ENCODE data around the gene SAA1. TPM values are rescaled to one million over a fixed set of nuclear protein-coding genes. Genes with fewer than 3 reads are reported as not detected.

The SAA1 gene
- polyA plus RNA-seq, 2 donors: 10.8 to 15.7 TPM

GRCh38 chr11:18317551-18317950 is 51.5 kb downstream of the SAA1 start:
- 87 to 96% methylated on average over 4 of the region's 4 CpGs for WGBS, 2 donors
- no peaks in the 10 kb centered on the region for H3K4me1 ChIP-seq (ENCODE audit: control insufficient read depth in 2 of 2, insufficient read depth in 2 of 2, low read length in 1 of 2)

More at GRCh38 chr11:18317551-18317950, 51.5 kb downstream of the SAA1 start:
- Histone ChIP-seq H3K27ac (ENCODE audit: low read depth in 2 of 2, low read length in 1 of 2) (no peak overlapping the region), H3K9me3 (ENCODE audit: control insufficient read depth in 2 of 2, insufficient read depth in 1 of 2, low read depth in 1 of 2, low read length in 1 of 2) (no peaks in the 10 kb centered on the region), H3K36me3 (ENCODE audit: control insufficient read depth in 2 of 2, insufficient read depth in 2 of 2, low read length in 1 of 2) (no peaks in the 10 kb centered on the region), H3K27me3 (ENCODE audit: control insufficient read depth in 1 of 2, insufficient read depth in 2 of 2, low read length in 2 of 2) (no peaks in the 10 kb centered on the region), H3K4me3 (ENCODE audit: low read depth in 1 of 2, low read length in 2 of 2) (no peak overlapping the region)

Other genes with a start within 250 kb of the SAA1 start
- gene TPH1, start 220.0 kb upstream of the SAA1 start, polyA plus RNA-seq: under 1 TPM; 0.08 to 0.26 TPM
- gene SAAL1, start 160.2 kb upstream of the SAA1 start, polyA plus RNA-seq: 1 to 10 TPM; 6.4 to 7.2 TPM
- under 1 TPM; 0.12 to 0.33 TPM for gene MRGPRX3, start 133.7 kb upstream of the SAA1 start, polyA plus RNA-seq
- gene MRGPRX4, start 93.4 kb upstream of the SAA1 start, polyA plus RNA-seq: not detected
- gene SAA4, start 29.5 kb upstream of the SAA1 start, polyA plus RNA-seq: not detected
- gene SAA2, start 17.6 kb upstream of the SAA1 start, polyA plus RNA-seq: 1 to 10 TPM; 2.4 TPM
- 1 to 10 TPM; 6.6 to 6.9 TPM for gene HPS5, start 55.9 kb downstream of the SAA1 start, polyA plus RNA-seq
- gene GTF2H1, start 56.3 kb downstream of the SAA1 start, polyA plus RNA-seq: 10 to 100 TPM; 13.1 to 23.3 TPM
- 100 to 1,000 TPM; 269 to 530 TPM for gene LDHA, start 128.3 kb downstream of the SAA1 start, polyA plus RNA-seq
- under 1 TPM; 0.24 to 0.29 TPM for gene LDHC, start 146.1 kb downstream of the SAA1 start, polyA plus RNA-seq
- gene LDHAL6A, start 189.6 kb downstream of the SAA1 start, polyA plus RNA-seq: not detected

Measured in esophagus (tissue), 2 donors.